ENCODE data around the gene PPM1K.

PPM1K gene

GRCh38 chr4:88276952-88277710 is 7.2 kb downstream of the PPM1K start:
- no peak for DNase-seq

DNA sequence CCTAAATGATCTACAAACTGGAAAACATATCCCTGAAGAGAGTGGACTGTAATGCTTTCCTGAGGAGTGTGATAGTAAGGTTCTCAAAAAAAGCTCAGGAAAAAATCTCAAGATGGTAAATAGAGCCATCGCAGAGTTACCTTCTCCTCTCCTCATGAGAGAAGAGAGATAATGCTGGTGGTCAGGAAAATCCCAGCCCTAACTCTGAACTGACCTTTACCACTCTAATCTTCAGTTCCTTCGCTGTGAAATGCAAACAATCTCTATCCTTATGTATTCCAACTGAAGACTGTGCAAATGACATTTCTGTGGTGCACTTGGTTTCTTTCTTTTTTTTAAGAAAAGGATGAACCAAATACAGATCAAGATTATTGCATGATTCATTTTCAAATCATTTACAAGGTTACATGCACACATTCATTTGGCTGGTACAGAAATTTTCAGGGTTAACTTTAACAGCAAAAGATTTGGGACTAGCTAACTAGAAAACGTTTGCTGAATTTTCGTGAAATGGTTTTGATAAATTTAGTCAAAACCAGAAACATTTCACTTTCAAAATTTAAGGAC is 8.3 kb downstream of the PPM1K start:
- no peak for DNase-seq

DNA sequence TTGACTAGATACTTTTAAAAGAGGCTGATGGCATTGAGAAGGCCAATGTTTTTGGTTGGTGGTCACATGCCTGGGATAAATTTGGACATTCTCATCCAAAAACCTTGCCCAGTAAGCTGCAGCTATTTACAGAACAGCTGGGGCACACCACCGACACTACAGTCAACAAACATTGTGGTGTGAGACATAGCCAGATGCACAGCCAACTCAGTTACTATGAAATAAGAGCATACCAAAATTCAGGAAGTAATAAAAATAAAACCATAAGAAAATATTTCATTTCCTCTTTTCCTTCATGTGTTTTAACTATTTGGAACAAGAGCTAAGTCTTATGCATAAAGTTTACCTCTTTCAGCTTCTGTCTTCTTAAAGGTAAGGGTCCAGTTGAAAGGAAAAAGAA is 8.8 kb downstream of the PPM1K start:
- DNase-seq, result no peak

GRCh38 chr4:88268913-88269312 is 15.4 kb downstream of the PPM1K start:
- no peak for DNase-seq

DNA sequence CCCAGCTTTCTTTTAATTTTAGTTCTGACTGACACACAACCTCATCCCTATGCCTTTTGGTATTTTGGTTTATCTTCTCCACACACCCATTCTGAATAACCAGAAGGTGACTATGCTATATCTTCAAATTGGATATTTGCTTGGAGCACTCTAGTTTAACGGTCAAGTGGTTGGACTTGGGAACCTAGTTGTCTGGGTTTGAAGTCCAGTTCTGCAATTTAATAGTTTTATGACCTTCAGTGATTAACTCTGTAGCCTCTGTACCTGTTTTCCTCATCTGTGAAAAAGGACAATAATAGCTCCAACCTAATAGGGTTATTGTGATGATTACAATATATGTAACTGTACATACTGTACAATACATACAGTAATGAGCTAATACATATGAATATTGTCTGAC is 20.0 kb downstream of the PPM1K start:
- DNase-seq, result no peak

- no peak for DNase-seq
Measured at GRCh38 chr4:88257726-88258125, 26.6 kb downstream of the PPM1K start.

DNA sequence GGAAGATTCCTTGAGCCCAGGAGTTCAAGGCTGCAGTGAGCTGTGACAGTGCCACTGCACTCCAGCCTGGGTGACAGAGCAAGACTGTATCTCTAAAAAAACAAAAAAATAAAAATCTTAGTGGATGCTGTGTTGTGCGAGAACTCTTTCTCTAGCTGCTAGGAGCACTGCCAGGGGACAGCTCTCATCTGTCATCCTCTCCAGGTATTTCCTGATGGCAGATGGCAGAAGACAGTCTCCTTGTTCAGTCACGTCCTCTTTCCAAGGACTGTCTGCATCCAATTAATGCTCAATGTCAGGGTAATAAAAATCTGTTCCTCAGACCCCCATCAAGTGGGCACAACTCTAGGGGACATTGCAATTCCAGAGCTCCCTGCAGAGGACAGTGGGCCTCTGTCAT is 29.2 kb downstream of the PPM1K start:
- no peak for DNase-seq

GRCh38 chr4:88251924-88252323 is 32.4 kb downstream of the PPM1K start:
- DNase-seq, result no peak

- DNase-seq, result no peak
Measured at GRCh38 chr4:88247148-88247547, 37.2 kb downstream of the PPM1K start.

GRCh38 chr4:88246600-88246999 is 37.8 kb downstream of the PPM1K start:
- no peak for DNase-seq

GRCh38 chr4:88244816-88245579 is 39.4 kb downstream of the PPM1K start:
- no peak for DNase-seq

GRCh38 chr4:88244056-88244455 is 40.3 kb downstream of the PPM1K start:
- DNase-seq, result no peak

DNA sequence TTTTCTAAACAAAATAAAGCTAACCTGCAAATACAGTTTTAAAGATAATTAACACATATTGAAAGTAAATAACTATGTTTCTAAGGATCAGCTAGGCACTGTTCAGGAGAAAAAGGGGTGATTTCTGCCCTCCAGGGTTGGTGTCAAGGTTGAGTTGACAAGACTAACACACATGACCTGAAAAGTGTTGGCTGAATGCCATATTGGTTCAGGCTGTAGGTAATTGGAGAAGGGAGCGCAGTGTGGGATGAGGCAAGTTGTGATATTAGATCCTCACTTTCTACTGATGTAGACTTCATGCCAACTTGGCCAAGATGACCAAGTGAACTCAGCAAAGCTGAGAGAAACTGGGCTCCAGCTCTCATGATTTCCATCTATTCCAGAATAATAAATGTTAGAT is 42.2 kb downstream of the PPM1K start:
- DNase-seq, result no peak

- DNase-seq, result no peak
Measured at GRCh38 chr4:88240297-88240714, 44.1 kb downstream of the PPM1K start.

- DNase-seq, result no peak
Measured at GRCh38 chr4:88230969-88231771, 53.2 kb downstream of the PPM1K start.

GRCh38 chr4:88230461-88230891 is 53.9 kb downstream of the PPM1K start:
- no peak for DNase-seq

DNA sequence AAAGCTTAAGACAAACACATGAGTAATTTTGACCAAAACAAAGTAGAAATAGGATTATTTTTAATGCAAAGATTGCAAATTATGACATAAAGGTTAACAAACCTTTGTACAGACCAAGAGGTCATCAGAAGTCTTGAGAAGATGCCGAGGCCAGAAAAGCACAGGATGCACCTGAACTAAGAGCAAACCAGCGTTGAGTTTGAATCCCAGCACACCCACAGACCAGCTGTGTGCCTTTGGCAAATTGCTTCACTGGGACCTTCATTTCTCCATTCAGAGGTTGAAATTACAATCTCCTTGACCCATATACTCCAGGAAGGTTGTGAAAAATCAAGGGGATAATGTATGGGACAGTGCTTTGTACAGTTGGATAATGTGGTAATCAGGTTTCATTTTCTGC is 56.6 kb downstream of the PPM1K start:
- no peak for DNase-seq

DNA sequence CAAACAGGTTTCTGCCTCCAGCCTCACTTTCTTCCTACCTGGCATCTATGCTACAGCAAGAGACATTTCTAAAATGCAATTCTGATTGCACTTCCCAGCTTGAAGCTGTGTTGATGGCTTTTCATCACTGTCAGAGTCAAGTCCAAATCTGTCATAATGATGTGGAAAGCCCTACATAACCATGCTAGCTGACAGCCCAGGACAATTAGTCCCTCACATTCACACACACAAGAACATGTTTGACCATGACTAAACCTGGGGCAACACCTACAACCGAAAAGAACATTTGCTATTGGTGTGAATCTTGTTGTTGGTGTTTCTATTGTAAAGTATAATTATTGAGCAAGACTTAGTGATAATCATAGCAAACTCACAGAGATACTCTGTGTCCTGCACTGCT is 58.2 kb downstream of the PPM1K start:
- DNase-seq, result no peak

GRCh38 chr4:88225232-88226105 is 58.9 kb downstream of the PPM1K start:
- no peak for DNase-seq

DNA sequence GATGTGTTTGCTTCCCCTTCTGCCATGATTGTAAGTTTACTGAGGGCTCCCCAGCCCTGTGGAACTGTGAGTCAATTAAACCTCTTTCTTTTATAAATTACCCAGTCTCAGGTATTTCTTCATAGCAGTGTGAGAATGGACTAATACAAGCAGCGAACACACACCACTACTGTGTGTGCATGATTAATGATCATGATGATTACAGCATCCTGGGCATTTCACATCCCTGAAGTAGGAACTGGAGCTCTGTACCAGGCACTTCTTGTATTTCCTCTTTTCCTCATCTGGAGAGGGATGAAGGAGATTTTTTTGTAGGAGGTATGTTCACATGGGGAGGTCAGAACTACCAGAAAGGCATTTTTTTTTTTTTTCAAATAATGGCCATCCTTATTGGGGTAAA is 60.8 kb downstream of the PPM1K start:
- no peak for DNase-seq

DNA sequence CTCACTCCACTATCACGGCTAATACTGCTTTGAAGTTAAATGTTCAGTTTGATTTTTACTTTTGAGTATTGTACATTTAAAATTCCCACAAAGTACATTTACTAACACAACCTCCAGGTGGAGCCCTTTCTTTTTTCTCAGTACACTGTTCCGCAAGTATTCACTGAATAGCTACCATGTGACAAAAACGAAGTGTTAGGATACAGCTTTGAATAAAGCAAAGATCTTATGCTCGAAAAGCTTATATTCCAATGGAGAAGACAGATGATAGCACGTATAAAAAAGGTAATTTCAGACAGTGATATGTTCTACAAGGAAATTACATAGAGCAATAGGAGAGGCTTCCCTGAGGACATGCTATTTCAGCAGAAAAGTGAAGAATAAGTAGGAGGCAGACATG is 65.3 kb downstream of the PPM1K start:
- DNase-seq, result no peak

DNA sequence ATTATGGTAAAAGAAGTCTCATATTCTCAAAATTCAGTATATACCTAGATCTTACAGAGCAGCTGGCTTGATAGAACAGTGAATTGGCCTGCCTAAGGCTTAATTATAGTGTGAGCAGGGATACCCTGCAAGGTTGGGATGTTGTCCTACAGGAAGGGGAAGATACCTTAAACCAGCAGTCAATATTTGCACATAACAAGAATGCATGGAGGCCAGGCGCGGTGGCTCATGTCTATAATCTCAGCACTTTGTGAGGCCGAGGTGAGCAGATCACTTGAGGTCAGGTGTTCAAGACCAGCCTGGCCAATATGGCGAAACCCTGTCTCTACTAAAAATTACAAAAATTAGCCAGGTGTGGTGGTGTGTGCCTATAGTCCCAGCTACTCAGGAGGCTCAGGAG is 67.2 kb downstream of the PPM1K start:
- DNase-seq, result no peak
